Endothelial cell of umbilical vein (primary cell): ENCODE results near the gene KMT2C. TPM values are rescaled to one million over a fixed set of nuclear protein-coding genes. Genes with fewer than 3 reads are reported as not detected.
"Not testable (repeated sequence)": the region's sequence is repeated elsewhere in the genome, so short reads cannot be mapped to it uniquely, and the experiment has no call there.

Experiments used
- BruUV-seq: library from RNA; stranded (reverse); fragments of 400-500 nt; replicated peaks from 2 replicates; lab custom pipeline; 2021; lab: Mats Ljungman, UMichigan
- CTCF ChIA-PET: fragments of 300-600, 350-600 bp; sonication (Branson Sonifier 250); formaldehyde crosslinking; loops from one replicate; lab custom pipeline; 2021; ENCODE audit warnings: antibody characterized with exemption, inconsistent platforms; lab: Charles Lee
- POLR2A ChIA-PET: fragments of 300-600, 350-600 bp; sonication (Branson Sonifier 250); formaldehyde crosslinking; loops from one replicate; lab custom pipeline; 2021; ENCODE audit warnings: antibody characterized with exemption, inconsistent platforms; lab: Charles Lee
- DNase-seq: peaks from one replicate; pipeline ENCODE4 v3.0.0-alpha.2; 2011; ENCODE audit warnings: low read depth, low spot score
- FAIRE-seq: peaks from 2 replicates; lab custom pipeline; 2011; peaks lifted over from hg19 to GRCh38; lab: Jason Lieb, UNC
- H2AFZ ChIP-seq: 2 replicates; pipeline ENCODE4 v1.6.0; 2012; ENCODE audit warnings: low read depth, low read length, control low read depth, inconsistent platforms
- H3K27ac ChIP-seq: 2 replicates; pipeline ENCODE4 v1.5.1; 2011; ENCODE audit warnings: low read depth, mild to moderate bottlenecking, control low read depth, low read length, moderate library complexity; ENCODE audit not compliant: insufficient read depth
- H3K27me3 ChIP-seq, 2 experiments: 2 replicates each; pipeline versions ENCODE4 v1.6.0 to v1.6.1; 2011; ENCODE audit warnings: low read length in 2 of 2, mixed read lengths in 1 of 2; ENCODE audit not compliant: control insufficient read depth in 2 of 2, insufficient read depth in 2 of 2
- H3K36me3 ChIP-seq, 2 experiments: 2 replicates in 1 of 2; 3 replicates in 1 of 2; pipeline ENCODE4 v1.5.1; 2011; ENCODE audit warnings: low read length in 2 of 2, mild to moderate bottlenecking in 1 of 2, moderate library complexity in 1 of 2; ENCODE audit not compliant: control insufficient read depth in 2 of 2, insufficient read depth in 2 of 2; ENCODE audit errors: extremely low read depth in 1 of 2
- H3K4me1 ChIP-seq: 3 replicates; pipeline ENCODE4 v1.5.1; 2011; ENCODE audit warnings: mild to moderate bottlenecking, low read length; ENCODE audit not compliant: control insufficient read depth, insufficient read depth; ENCODE audit errors: extremely low read depth
- H3K4me2 ChIP-seq: 2 replicates; pipeline ENCODE4 v1.6.1; 2011; ENCODE audit warnings: low read length, control low read depth, mixed read lengths; ENCODE audit not compliant: insufficient read depth
- H3K4me3 ChIP-seq, 3 experiments: fragments of 200-600 bp in 1 of 3; sonication (generic), shearing (Covaris generic) in 1 of 3; replicated peaks in 1 of 3; 2 replicates each; pipeline ENCODE4 v1.5.1; 2011 to 2016; ENCODE audit warnings: control low read depth in 3 of 3, low read length in 3 of 3, mild to moderate bottlenecking in 2 of 3, inconsistent platforms in 1 of 3, low read depth in 1 of 3, moderate library complexity in 1 of 3; ENCODE audit not compliant: insufficient read depth in 1 of 3
- H3K79me2 ChIP-seq: 2 replicates; pipeline ENCODE4 v1.6.0; 2012; ENCODE audit warnings: low read length, inconsistent platforms; ENCODE audit not compliant: control insufficient read depth, insufficient read depth
- H3K9ac ChIP-seq: replicated peaks from 2 replicates; pipeline ENCODE3; 2011; ENCODE audit warnings: low read length, control low read depth; ENCODE audit not compliant: insufficient read depth; ENCODE audit errors: extremely low read depth
- H3K9me1 ChIP-seq: replicated peaks from 3 replicates; pipeline ENCODE4 v1.6.0; 2011; ENCODE audit warnings: mild to moderate bottlenecking, low read length; ENCODE audit not compliant: control insufficient read depth, insufficient read depth; ENCODE audit errors: extremely low read depth
- H3K9me3 ChIP-seq: replicated peaks from 2 replicates; pipeline ENCODE4 v1.5.1; 2012; ENCODE audit warnings: low read length, inconsistent platforms; ENCODE audit not compliant: control insufficient read depth, insufficient read depth
- H4K20me1 ChIP-seq: replicated peaks from 2 replicates; pipeline ENCODE3; 2011; ENCODE audit warnings: mild to moderate bottlenecking, low read length; ENCODE audit not compliant: control insufficient read depth, insufficient read depth; ENCODE audit errors: extremely low read depth
- CTCF ChIP-seq, 2 donors: IDR thresholded peaks; 1 replicate in 1 of 2; 2 replicates in 1 of 2; pipeline ENCODE4 v1.5.1; 2011; ENCODE audit warnings: low read length in 2 of 2, mild to moderate bottlenecking in 2 of 2, moderate library complexity in 2 of 2, control low read depth in 1 of 2, inconsistent platforms in 1 of 2, low read depth in 1 of 2; ENCODE audit not compliant: insufficient read depth in 1 of 2; ENCODE audit errors: extremely low read depth in 1 of 2
- GATA2 ChIP-seq: IDR thresholded peaks from 2 replicates; pipeline ENCODE4 v1.7.0; 2011; ENCODE audit warnings: low read depth, mild to moderate bottlenecking, moderate library complexity, mixed read lengths, low read length; ENCODE audit not compliant: insufficient read length, insufficient read depth
- JUN ChIP-seq: IDR thresholded peaks from 2 replicates; pipeline ENCODE4 v1.6.1; 2011; ENCODE audit warnings: borderline replicate concordance, low read depth; ENCODE audit not compliant: insufficient read length, insufficient read depth
- MAX ChIP-seq: IDR thresholded peaks from 2 replicates; pipeline ENCODE4 v1.6.1; 2011; ENCODE audit not compliant: insufficient read depth, insufficient read length
- MYC ChIP-seq: IDR thresholded peaks from one replicate; pipeline ENCODE4 v1.6.1; 2011; ENCODE audit warnings: mild to moderate bottlenecking, low read depth, low read length
- POLR2A ChIP-seq: IDR thresholded peaks from 2 replicates; pipeline ENCODE4 v1.6.1; 2012; ENCODE audit warnings: low read depth, mild to moderate bottlenecking, control low read depth, low read length
- POLR2AphosphoS5 ChIP-seq: IDR thresholded peaks from 2 replicates; pipeline ENCODE4 v1.6.1; 2012; ENCODE audit warnings: low read depth, mild to moderate bottlenecking, control low read depth, low read length, moderate library complexity; ENCODE audit not compliant: insufficient read depth
- dilution Hi-C: fragments of 300-500 bp; cut with MboI; formaldehyde crosslinking; loops from one replicate; pipeline ENCODE4 v1.15.0; 2019; ENCODE audit warnings: low sequenced_read_pairs; ENCODE audit not compliant: extremely low pct_ligation_motif_present
- intact Hi-C: fragments of 100-400 bp; cut with micrococcal nuclease; formaldehyde crosslinking; loops from one replicate; pipeline ENCODE4 v1.10.0; 2022
- polyA plus RNA-seq, 4 experiments: library from polyadenylated mRNA; depleted of rRNA in 3 of 4; stranded (reverse) in 3 of 4; unstranded in 1 of 4; fragments of >200 nt; gene quantifications; 2 replicates each; pipeline versions ENCODE4 v1.2.1 to v1.2.3, GENCODE V29; 2011 to 2012; ENCODE audit warnings: missing spikeins in 1 of 4
- total RNA-seq: library from RNA; stranded (reverse); gene quantifications from 2 replicates; pipeline ENCODE4 v1.2.3, GENCODE V29; 2021

Gene KMT2C
- total and polyA plus RNA-seq, 2 donors (not counting 3 experiments of a cell fraction or from before 2014, with no cell fraction given): 8.0 to 53.7 TPM

- intact Hi-C loops: no loop called here
- TF ChIP-seq POLR2AphosphoS5 (no peak), MAX (no peak), GATA2 (no peak), POLR2A (no peak), JUN (no peak), CTCF (IDR thresholded peaks at IDR 0.05; ENCODE audit: extremely low read depth in 1 of 2, insufficient read depth in 1 of 2, low read depth in 1 of 2, low read length in 2 of 2) (no peak), MYC (no peak)
- Histone ChIP-seq H2AFZ (no peak overlapping the region), H3K27ac (no peak overlapping the region), H3K27me3 (no peaks in the 10 kb centered on the region), H3K4me3 (no peak overlapping the region), H3K4me1 (no peaks in the 10 kb centered on the region), H4K20me1 (peaks cover 8% of the 10 kb centered on the region), H3K9me1 (peaks cover 3% of the 10 kb centered on the region), H3K9me3 (no peaks in the 10 kb centered on the region), H3K4me2 (no peak overlapping the region), H3K9ac (no peak overlapping the region), H3K36me3 (no peaks in the 10 kb centered on the region), H3K79me2 (peaks cover 94% of the 10 kb centered on the region)
- ChIA-PET CTCF (no interaction called here), POLR2A (no interaction called here)
- no peak for DNase-seq
- dilution Hi-C loops: no loop called here
- BruUV-seq: no TSS peak
- no peak for FAIRE-seq
Observed at GRCh38 chr7:152423991-152424347, 11.8 kb downstream of the KMT2C start.

GRCh38 chr7:152423171-152423570, 12.6 kb downstream of the KMT2C start:
- H4K20me1 ChIP-seq, dilution Hi-C loops, H3K9ac ChIP-seq, H2AFZ ChIP-seq, H3K36me3 ChIP-seq, H3K27me3 ChIP-seq, FAIRE-seq, H3K4me2 ChIP-seq, H3K9me3 ChIP-seq, CTCF ChIA-PET, intact Hi-C loops, H3K27ac ChIP-seq, H3K4me3 ChIP-seq, H3K9me1 ChIP-seq, POLR2A ChIA-PET, H3K4me1 ChIP-seq, DNase-seq, BruUV-seq: not testable (repeated sequence)
- peaks cover 96% of the 10 kb centered on the region for H3K79me2 ChIP-seq

GRCh38 chr7:152420950-152421349, 14.9 kb downstream of the KMT2C start:
- H3K79me2 ChIP-seq: peaks cover 94% of the 10 kb centered on the region
- POLR2A ChIA-PET, CTCF ChIA-PET, H3K27me3 ChIP-seq, H3K9ac ChIP-seq, BruUV-seq, H3K27ac ChIP-seq, dilution Hi-C loops, H4K20me1 ChIP-seq, H2AFZ ChIP-seq, intact Hi-C loops, FAIRE-seq, H3K9me1 ChIP-seq, H3K4me1 ChIP-seq, H3K9me3 ChIP-seq, H3K36me3 ChIP-seq, H3K4me3 ChIP-seq, DNase-seq, H3K4me2 ChIP-seq: not testable (repeated sequence)
